Fibroblast of skin of scalp (primary cell): ENCODE measurements around the gene ZBTB46.

Source experiments
- DNase-seq: peaks from one replicate; pipeline ENCODE4 v3.0.0-alpha.2; 2013

ZBTB46 gene

DNA sequence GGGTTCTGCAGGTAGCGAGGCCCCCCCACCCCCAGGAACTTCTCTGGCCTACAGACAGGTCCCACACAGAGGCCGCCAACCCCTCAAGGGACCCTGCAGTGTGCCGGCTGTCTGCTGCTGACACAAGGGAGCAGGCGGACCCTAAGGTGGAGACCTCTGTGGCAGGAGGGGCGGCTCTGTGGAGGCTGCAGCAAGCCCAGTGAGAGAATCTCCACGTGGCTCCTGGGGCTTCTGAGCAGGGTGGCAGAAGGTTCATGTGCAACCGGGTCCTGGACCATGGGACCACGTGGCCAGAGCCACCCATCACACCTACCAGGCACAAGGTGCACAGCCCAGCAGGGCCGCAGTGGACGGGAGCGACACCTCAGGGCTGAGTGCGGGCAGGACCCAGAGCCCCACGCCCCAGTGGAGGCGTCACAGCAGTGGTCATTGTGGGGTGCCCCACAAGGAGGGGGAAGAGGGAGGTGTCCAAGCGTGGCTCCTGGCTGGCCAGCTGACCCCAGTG lies 127.5 kb downstream of the ZBTB46 start:
- DNase-seq: no peak

DNA sequence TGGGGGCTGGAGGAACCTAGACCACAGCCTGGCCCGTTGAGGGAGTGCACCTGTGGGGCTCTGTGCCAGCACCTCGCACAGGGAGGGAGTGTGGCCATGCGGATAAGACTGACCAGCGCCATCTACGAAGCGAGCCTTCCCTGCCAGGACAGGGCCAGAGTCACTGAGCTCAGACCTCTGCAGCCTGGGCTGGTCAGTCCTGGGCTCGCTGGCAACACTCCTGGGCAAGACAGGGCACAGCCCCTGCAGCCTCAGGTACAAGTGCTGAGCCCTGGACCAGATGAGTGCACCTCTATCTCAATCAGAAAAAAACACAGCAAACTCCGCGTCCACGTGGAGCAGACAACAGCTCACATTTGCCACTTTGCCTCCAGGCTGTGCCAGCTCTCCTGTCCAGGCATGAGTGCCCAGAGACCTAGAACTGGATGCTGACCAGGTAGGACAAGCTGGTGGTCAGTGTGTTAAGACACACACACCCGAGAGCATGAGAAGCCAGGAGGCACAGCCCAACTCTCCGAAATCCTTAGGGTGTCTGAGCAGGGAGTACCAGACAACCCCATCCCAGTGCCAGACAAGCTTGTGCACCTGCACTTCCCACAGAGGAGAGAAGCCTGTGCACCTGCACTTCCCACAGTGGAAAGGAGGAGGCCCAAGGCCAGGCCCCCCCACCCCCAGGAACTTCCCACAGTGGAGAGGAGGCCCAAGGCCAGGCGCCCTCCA lies 128.2 kb downstream of the ZBTB46 start:
- no peak for DNase-seq

DNA sequence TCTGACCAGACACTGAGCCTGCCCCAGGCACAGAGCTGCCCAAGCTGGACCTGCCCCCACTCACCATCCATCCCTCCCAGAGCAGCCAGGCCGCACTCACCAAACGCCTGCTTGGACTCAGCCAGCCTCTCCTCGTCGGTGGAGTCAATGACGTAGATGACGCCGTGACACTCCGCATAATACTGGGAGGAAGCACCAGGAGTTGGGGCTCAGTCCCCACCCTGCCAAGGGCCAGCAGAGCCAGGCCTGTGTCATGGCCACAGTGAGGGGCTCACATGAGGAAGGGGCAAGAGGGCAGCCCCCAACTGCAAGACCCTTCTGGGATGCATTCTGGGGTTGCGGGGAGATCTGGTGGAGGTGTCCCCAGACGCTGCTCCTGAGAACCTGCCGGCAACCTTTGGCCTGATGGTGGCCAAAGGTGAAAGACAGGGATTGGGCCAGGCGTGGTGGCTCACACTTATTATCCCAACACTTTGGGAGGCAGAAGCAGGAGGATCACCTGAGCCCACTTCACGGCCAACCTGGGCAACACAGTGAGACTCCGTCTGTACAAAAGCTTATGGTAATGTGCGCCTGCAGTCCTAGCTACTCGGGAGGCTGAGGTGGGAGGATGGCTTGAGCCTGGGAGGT lies 128.9 kb downstream of the ZBTB46 start:
- no peak for DNase-seq

DNA sequence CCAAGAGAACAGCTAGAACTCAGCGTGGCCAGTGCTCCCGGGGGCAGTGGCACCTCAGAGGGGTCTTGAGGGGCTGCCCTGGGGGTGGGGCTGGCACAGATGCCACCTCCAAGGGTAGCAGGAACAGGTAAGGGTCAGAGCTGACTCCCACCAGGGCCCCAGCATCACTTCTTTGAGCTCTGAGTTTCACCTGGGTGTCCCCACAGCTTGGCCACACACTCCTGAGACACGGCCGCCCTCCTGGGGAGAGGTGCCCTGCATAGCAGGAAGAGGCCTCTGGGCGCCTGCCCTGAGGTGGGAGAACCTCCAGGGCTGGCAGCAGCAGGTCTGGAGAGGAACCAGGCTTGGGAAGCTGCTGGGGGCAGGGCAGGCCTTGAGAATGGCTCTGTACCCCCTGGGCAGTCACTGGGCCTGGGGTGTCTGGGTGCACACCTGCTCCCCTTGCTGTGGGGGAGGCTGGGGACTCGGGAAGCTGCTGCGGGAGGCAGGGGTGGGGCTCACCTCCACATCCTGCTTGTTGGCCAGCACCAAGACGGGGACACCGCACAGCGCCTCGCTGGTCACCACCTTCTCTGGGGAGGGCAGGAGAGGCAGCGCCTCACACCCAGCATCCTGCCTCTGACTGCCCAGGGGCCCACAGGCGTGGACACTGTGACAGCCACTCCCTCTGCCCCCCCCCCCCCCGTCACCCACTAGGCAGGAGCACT lies 129.6 kb downstream of the ZBTB46 start:
- DNase-seq: no peak

DNA sequence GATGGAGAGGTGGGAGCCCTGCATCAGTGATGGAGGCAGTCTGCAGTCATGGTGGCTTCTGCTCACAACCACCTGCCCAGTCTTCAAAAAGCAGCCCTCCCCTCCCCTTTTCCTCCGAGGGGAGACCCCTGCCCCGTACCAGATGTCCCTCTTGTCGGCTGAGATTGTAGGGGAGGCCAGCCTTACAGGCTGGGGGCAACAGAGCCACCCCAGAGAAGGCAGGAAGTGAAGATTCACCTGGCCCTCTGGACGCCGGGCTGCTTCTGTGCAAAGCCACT lies 130.1 kb downstream of the ZBTB46 start:
- DNase-seq: no peak

DNA sequence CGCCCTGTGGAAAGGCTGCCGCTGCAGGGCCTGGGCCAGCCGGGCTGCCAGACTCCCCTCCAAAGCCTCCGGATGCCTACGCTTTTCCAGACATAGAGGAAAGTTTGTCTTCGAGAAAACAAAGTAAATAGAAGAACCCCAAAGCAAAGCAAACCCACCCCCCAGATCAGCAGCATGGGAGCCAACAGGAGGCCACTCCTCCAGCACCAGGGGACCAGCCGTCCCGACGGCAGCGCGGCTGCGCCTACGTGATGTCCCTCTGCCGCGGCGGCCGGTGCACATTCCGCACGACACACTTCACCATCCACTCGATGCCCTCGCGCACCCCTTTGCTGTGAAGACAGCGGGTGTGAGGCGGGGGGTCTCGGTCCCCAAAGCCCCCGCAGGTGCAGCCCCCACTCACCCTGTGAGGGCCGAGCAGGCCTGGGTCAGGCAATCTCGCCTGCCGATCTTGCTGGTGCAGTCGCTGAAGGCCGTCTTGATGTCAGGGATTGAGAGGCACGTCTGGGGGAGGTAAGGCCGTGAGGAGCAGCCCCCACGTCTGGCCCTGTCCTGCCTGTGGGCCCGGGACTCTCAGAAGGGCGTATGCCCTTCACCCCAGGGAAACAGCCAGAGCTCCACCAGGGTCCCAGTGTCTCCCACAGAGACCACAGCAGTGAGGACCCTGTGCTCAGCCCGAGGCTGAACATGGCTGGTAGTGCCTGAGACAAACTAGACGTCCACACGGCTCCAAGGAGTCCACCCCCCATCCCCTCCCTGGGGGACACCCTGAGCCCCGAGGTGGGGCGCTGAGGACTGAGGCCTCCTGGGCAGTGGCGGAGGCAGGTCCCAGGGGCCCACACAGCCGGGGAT lies 130.6 kb downstream of the ZBTB46 start:
- DNase-seq: no peak

DNA sequence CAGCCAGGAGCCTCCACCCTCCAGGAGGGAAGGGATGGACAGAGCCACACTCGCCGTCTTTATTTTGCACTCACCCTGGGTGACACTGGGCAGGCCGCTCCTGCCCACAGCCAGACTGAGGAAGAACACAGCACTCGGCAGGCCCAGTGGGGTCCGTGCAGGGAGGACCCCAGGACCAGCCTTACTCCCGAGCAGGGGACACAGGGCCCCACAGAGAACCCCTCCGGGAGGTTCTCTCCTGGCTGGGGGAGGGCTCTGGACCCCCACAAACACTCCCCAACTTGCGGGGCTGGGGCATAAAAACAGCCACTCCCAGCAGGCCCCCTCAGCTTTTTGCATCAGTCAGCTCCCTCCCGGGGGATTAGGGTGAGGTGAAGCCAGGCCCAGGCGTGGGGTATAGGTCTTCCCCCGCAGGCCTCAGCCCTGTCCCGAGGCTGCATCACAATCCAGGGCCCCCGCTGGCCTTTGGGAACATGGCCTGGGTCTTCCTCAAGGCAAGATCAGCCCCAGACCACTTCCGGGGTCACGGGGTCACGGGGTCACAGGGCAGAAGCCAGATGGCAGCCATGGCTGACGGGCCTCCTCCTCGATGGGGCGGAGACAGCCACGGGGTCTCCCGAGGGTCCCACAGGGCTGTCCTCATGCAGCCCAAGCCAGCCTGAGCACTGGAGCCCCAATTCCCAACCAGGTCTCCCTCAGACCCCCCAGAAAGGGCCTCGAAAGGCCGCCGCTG lies 131.4 kb downstream of the ZBTB46 start:
- DNase-seq: no peak

DNA sequence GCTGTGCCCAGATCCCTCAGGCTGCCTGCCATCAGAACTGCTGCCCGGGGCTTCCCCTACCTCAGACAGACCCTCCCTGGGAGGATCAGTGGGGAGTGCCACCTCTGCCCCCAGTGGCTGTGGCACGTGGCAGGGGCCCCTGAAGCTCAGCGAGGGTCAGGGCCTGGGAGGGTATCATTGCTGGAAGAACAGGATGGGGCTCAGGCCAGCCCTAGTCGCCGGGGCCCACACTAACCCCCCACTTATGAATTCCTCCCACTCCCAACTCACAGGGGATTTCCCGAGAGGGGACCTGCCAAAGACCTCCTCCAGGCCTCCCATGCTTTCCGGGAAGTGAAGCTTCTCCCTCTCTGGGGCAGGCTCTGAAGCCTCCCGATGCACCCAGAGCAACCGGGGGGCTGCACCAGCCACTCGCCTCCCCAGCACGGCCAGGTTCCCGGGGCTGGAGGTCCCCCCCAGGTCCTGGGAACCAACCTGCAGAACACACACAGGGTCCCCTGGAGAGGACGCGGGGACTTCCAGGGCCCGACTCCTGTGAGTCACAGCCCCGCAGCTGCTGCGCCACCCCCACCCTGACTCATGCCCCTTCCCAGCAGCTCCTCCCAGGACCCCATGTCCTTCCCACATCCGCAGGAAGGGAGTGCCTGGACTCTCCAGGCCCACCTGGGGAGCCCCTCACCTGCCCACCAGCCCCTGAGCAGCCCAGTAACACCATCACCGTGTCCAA lies 132.2 kb downstream of the ZBTB46 start:
- DNase-seq: peak; percentile 87

DNA sequence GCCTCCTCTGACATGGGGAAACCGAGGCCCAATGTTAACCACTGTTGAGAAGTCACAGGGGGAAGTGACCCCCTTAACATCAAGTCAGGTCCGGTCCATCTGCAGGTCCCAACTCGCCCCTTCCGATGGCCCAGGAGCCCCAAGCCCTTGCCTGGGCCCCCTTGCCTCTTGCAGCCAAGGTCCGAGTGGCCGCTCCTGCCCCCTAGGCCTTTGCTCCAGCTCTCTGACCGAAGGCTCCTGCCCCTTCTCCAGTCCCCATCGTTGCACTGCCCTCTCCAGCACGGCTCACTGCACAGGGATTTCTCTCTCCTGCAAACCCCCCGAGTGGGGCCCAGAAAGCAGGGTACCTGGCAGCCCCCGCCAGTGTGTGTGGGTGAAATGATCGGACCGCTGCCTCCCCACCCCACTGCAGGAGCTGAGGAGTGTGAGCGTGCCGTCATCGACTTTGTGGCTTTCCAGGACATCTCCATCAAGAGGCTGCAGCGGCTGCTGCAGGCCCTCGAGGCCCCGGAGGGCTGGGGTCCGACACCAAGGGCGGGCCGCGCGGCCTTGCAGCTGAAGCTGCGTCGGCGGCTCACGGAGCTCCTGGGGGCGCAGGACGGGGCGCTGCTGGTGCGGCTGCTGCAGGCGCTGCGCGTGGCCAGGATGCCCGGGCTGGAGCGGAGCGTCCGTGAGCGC lies 133.1 kb downstream of the ZBTB46 start:
- no peak for DNase-seq

DNA sequence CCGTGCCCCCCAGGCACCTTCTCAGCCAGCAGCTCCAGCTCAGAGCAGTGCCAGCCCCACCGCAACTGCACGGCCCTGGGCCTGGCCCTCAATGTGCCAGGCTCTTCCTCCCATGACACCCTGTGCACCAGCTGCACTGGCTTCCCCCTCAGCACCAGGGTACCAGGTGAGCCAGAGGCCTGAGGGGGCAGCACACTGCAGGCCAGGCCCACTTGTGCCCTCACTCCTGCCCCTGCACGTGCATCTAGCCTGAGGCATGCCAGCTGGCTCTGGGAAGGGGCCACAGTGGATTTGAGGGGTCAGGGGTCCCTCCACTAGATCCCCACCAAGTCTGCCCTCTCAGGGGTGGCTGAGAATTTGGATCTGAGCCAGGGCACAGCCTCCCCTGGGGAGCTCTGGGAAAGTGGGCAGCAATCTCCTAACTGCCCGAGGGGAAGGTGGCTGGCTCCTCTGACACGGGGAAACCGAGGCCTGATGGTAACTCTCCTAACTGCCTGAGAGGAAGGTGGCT lies 133.7 kb downstream of the ZBTB46 start:
- DNase-seq: no peak

DNA sequence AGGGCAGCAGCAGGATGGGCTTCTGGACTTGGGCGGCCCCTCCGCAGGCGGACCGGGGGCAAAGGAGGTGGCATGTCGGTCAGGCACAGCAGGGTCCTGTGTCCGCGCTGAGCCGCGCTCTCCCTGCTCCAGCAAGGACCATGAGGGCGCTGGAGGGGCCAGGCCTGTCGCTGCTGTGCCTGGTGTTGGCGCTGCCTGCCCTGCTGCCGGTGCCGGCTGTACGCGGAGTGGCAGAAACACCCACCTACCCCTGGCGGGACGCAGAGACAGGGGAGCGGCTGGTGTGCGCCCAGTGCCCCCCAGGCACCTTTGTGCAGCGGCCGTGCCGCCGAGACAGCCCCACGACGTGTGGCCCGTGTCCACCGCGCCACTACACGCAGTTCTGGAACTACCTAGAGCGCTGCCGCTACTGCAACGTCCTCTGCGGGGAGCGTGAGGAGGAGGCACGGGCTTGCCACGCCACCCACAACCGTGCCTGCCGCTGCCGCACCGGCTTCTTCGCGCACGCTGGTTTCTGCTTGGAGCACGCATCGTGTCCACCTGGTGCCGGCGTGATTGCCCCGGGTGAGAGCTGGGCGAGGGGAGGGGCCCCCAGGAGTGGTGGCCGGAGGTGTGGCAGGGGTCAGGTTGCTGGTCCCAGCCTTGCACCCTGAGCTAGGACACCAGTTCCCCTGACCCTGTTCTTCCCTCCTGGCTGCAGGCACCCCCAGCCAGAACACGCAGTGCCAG lies 134.3 kb downstream of the ZBTB46 start, which contains the start of gene TNFRSF6B:
TSS of gene TNFRSF6B (plus strand) at position 25 of the 729 bp plus-strand sequence. CDS start at position 141, 116 bp downstream.
- DNase-seq: no peak

DNA sequence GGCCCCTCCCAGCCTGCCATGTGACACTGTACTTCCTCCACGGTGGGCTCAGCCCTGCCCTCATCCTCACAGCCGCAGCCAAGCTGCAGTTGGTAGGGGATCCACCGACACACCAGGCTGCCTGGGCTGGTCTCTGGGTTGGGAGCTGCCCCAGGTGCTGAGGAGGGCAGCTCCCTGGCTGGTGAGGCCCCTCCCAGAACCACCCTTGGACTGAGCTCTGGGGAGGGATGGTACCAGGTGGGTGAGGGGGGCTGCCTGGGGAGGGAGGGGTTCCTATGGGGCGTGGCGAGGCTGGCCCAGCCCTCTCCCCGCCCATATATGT lies 134.8 kb downstream of the ZBTB46 start:
- DNase-seq: no peak

DNA sequence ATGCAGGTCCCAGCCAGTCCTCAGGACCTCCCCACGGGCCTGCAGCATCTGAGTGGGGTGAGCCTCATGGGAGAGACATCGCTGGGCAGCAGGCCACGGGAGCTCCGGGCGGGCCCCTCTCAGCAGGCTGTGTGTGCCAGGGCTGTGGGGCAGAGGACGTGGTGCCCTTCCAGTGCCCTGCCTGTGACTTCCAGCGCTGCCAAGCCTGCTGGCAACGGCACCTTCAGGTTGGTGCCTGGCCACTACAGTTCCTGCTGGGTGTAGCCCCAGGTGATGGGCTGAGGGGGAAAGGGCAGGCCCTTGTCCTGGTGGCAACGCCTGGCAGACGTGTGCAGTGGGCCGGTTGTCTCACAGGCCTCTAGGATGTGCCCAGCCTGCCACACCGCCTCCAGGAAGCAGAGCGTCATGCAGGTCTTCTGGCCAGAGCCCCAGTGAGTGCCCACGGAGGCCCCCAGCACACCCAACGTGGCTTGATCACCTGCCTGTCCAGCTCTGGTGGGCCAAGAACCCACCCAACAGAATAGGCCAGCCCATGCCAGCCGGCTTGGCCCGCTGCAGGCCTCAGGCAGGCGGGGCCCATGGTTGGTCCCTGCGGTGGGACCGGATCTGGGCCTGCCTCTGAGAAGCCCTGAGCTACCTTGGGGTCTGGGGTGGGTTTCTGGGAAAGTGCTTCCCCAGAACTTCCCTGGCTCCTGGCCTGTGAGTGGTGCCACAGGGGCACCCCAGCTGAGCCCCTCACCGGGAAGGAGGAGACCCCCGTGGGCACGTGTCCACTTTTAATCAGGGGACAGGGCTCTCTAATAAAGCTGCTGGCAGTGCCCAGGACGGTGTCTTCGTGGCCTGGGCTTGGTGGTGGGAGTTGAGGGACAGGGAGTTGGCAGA lies 135.4 kb downstream of the ZBTB46 start:
- DNase-seq: no peak

DNA sequence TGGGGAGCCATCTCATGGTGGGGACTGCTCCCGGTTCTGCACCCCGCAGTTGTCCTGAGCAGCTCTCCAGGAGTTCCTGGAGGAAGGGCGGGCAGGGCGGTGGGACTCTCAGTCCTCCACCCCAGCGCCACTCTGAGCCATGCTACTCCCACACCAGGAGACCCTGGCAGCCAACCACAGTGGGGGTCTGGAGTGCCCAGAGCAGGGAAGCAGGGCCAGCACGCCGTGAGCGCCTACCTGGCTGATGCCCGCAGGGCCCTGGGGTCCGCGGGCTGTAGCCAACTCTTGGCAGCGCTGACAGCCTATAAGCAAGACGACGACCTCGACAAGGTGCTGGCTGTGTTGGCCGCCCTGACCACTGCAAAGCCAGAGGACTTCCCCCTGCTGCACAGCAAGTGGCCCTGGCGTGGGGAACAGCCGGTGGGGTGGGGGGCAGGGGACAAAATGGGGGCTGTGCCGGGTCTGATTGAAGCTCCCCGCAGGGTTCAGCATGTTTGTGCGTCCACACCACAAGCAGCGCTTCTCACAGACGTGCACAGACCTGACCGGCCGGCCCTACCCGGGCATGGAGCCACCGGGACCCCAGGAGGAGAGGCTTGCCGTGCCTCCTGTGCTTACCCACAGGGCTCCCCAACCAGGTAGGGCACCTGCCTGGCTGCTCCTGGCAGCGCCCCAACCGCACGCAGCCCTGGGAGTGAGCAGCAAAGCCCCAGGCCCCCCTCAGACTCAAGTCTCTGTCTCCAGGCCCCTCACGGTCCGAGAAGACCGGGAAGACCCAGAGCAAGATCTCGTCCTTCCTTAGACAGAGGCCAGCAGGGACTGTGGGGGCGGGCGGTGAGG lies 136.3 kb downstream of the ZBTB46 start:
- DNase-seq: no peak

DNA sequence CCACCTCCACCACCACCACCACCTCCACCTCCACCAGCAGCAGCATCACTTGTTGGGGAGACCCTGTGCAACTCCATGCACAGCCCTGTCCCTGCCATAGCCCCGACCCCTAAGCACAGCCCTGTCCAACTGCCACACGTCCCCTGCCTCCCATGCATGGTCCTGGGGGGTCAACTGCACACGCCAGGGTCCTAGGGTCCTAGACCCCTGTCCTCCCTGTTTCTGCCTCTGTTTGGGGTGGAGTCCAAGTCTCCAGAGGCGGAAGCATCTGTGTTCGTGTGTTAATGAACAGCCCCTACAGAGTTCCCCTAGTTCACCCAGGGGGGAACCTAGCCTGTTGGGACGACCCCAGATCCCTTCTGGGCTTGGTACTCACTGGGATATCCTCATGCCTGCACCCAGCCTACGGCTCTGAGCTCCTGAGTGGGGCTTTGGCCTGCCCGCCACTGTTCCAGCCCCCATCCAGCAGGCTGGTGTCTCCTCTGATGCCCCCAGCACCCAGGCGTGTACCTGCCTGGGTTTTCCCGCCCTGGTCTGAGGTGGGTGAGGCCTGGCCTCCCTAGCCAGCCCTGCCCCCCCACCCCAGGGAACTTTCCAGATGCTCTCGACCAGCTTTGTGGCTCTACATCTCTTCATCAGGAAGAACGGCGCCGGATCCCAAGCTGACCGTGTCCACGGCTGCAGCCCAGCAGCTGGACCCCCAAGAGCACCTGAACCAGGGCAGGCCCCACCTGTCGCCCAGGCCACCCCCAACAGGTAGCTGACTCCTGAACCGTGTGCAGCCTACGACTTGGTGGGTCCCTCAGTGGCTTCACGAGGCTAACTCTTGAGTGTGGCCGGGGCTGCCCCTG lies 137.1 kb downstream of the ZBTB46 start:
- DNase-seq: no peak
